SK-N-SH (cell line): Measurements from ENCODE around the gene HSPA12A. TPM values are rescaled to one million over a fixed set of nuclear protein-coding genes. Genes with fewer than 3 reads are reported as not detected.

Source experiments
- CTCF ChIA-PET: fragments of 300-600, 350-600 bp; formaldehyde crosslinking; extraction: SDS; loops from one replicate; lab custom pipeline; 2021; lab: Yijun Ruan, JAX
- POLR2A ChIA-PET: fragments of 350-600 bp; sonication (Branson Sonifier 250); formaldehyde crosslinking; extraction: SDS; loops from one replicate; lab custom pipeline; 2020; ENCODE audit warnings: antibody characterized with exemption, inconsistent platforms; lab: Yijun Ruan, JAX
- DNase-seq: peaks from one replicate; pipeline ENCODE4 v3.0.0; 2012
- H2AFZ ChIP-seq: fragments of 200-600 bp; sonication (generic); 2 replicates; pipeline ENCODE4 v1.8.1; 2016; ENCODE audit warnings: antibody characterized with exemption, mild to moderate bottlenecking, low read depth
- H3F3A ChIP-seq: fragments of 200-600 bp; sonication (generic); replicated peaks from 2 replicates; pipeline ENCODE3; 2016; ENCODE audit warnings: antibody characterized with exemption, mild to moderate bottlenecking; ENCODE audit not compliant: insufficient read depth
- H3K27ac ChIP-seq, 2 experiments: fragments of 200-500 bp in 1 of 2; fragments of 200-600 bp in 1 of 2; sonication (Bioruptor generic) in 1 of 2; sonication (generic), shearing (Covaris generic) in 1 of 2; 2 replicates each; pipeline versions ENCODE4 v1.5.1 to v1.6.1; 2014 to 2016; ENCODE audit warnings: low read depth in 2 of 2, inconsistent platforms in 1 of 2, low read length in 1 of 2, mild to moderate bottlenecking in 1 of 2, mixed read lengths in 1 of 2
- H3K27me3 ChIP-seq: fragments of 200-600 bp; sonication (generic), shearing (Covaris generic); 2 replicates; pipeline ENCODE4 v1.6.1; 2016; ENCODE audit warnings: mixed run types; ENCODE audit not compliant: insufficient read depth
- H3K36me3 ChIP-seq, 2 experiments: fragments of 200-500 bp in 1 of 2; fragments of 200-600 bp in 1 of 2; sonication (Bioruptor generic) in 1 of 2; sonication (generic) in 1 of 2; replicated peaks in 1 of 2; 2 replicates each; pipeline versions ENCODE3 to v1.5.1; 2014 to 2016; ENCODE audit warnings: low read length in 1 of 2, mild to moderate bottlenecking in 1 of 2; ENCODE audit not compliant: insufficient read depth in 2 of 2, control insufficient read depth in 1 of 2
- H3K4me1 ChIP-seq, 2 experiments: fragments of 200-500 bp in 1 of 2; fragments of 200-600 bp in 1 of 2; sonication (Bioruptor generic) in 1 of 2; sonication (generic), shearing (Covaris generic) in 1 of 2; 2 replicates each; pipeline versions ENCODE4 v1.5.1 to v1.6.1; 2014 to 2016; ENCODE audit warnings: low read depth in 1 of 2, low read length in 1 of 2, mixed run types in 1 of 2; ENCODE audit not compliant: insufficient read depth in 2 of 2, control insufficient read depth in 1 of 2
- H3K4me2 ChIP-seq: fragments of 200-600 bp; sonication (generic), shearing (Covaris generic); 2 replicates; pipeline ENCODE4 v1.6.1; 2017; ENCODE audit warnings: mixed run types
- H3K4me3 ChIP-seq, 2 experiments: fragments of 200-500 bp in 1 of 2; fragments of 200-600 bp in 1 of 2; sonication (Bioruptor generic) in 1 of 2; sonication (generic), shearing (Covaris generic) in 1 of 2; 2 replicates each; pipeline versions ENCODE4 v1.5.1 to v1.8.1; 2014 to 2016; ENCODE audit warnings: low read depth in 2 of 2, inconsistent platforms in 1 of 2, low read length in 1 of 2, mild to moderate bottlenecking in 1 of 2, mixed read lengths in 1 of 2, moderate library complexity in 1 of 2
- H3K79me2 ChIP-seq: fragments of 200-600 bp; sonication (generic); 2 replicates; pipeline ENCODE4 v1.8.1; 2017; ENCODE audit warnings: mild to moderate bottlenecking; ENCODE audit not compliant: insufficient read depth
- H3K9ac ChIP-seq: fragments of 200-600 bp; sonication (generic); 2 replicates; pipeline ENCODE4 v1.6.1; 2017; ENCODE audit warnings: mixed run types
- H3K9me2 ChIP-seq: fragments of 200-600 bp; sonication (generic); 2 replicates; pipeline ENCODE4 v1.6.1; 2017; ENCODE audit warnings: mixed run types
- H3K9me3 ChIP-seq: fragments of 200-600 bp; sonication (generic); 2 replicates; pipeline ENCODE4 v1.6.1; 2017; ENCODE audit warnings: mixed run types, mild to moderate bottlenecking, moderate library complexity
- H4K20me1 ChIP-seq: fragments of 200-600 bp; sonication (generic); 2 replicates; pipeline ENCODE4 v1.6.1; 2017; ENCODE audit warnings: mild to moderate bottlenecking, mixed run types; ENCODE audit not compliant: insufficient read depth
- CHD2 ChIP-seq: fragments of 150-350 bp; IDR thresholded peaks from 2 replicates; pipeline ENCODE4 v1.6.1; 2018; ENCODE audit warnings: low read length; ENCODE audit not compliant: partially characterized antibody
- CTCF ChIP-seq: fragments of 200-600 bp; sonication (generic); IDR thresholded peaks from 2 replicates; pipeline ENCODE4 v1.6.1; 2017; ENCODE audit warnings: antibody characterized with exemption, mild to moderate bottlenecking, moderate library complexity
- EP300 ChIP-seq, 2 experiments: IDR thresholded peaks; 2 replicates each; pipeline versions ENCODE4 v1.4.0 to v1.6.1; 2012; ENCODE audit warnings: borderline replicate concordance in 1 of 2, low read depth in 1 of 2, low read length in 1 of 2
- EZH2phosphoT487 ChIP-seq: fragments of 200-600 bp; sonication (generic); IDR thresholded peaks from 2 replicates; pipeline ENCODE4 v1.6.1; 2017; ENCODE audit warnings: low read depth, mixed run types, mild to moderate bottlenecking, antibody characterized with exemption, moderate library complexity, borderline replicate concordance
- FOSL2 ChIP-seq: IDR thresholded peaks from 2 replicates; pipeline ENCODE4 v1.4.0; 2012; ENCODE audit warnings: low read depth, mild to moderate bottlenecking, moderate library complexity, borderline replicate concordance
- FOXJ3 ChIP-seq: sonication (generic); formaldehyde crosslinking; IDR thresholded peaks from 2 replicates; pipeline ENCODE4 v1.5.1; 2020; ENCODE audit warnings: mild to moderate bottlenecking, missing genetic modification reagents
- GATA2 ChIP-seq: sonication (generic); formaldehyde crosslinking; IDR thresholded peaks from 2 replicates; pipeline ENCODE4 v1.5.0; 2020; ENCODE audit warnings: mild to moderate bottlenecking, missing genetic modification reagents
- NFIC ChIP-seq: IDR thresholded peaks from 2 replicates; pipeline ENCODE4 v1.4.0; 2012; ENCODE audit warnings: borderline replicate concordance
- NRF1 ChIP-seq: IDR thresholded peaks from 2 replicates; pipeline ENCODE4 v1.6.1; 2012; ENCODE audit warnings: low read depth, mild to moderate bottlenecking, low read length
- PBX3 ChIP-seq: IDR thresholded peaks from 2 replicates; pipeline ENCODE4; 2012
- RAD21 ChIP-seq: IDR thresholded peaks from 2 replicates; pipeline ENCODE4 v1.6.1; 2012; ENCODE audit warnings: mild to moderate bottlenecking, low read length
- RCOR1 ChIP-seq: fragments of 150-350 bp; IDR thresholded peaks from 2 replicates; pipeline ENCODE4 v1.6.1; 2017; ENCODE audit warnings: antibody characterized with exemption, low read length
- REST ChIP-seq: IDR thresholded peaks from 2 replicates; pipeline ENCODE4 v1.6.1; 2012; ENCODE audit warnings: mild to moderate bottlenecking, low read depth, low read length, moderate library complexity
- RFX5 ChIP-seq: IDR thresholded peaks from 2 replicates; pipeline ENCODE4 v1.6.1; 2012; ENCODE audit warnings: mild to moderate bottlenecking, improper control_type of control experiment, low read length
- RXRA ChIP-seq: IDR thresholded peaks from 2 replicates; pipeline ENCODE4 v1.4.0; 2012; ENCODE audit warnings: low read depth, mild to moderate bottlenecking, borderline replicate concordance
- SMC3 ChIP-seq: IDR thresholded peaks from 2 replicates; pipeline ENCODE4 v1.6.1; 2012; ENCODE audit warnings: low read depth, low read length, improper control_type of control experiment
- TEAD4 ChIP-seq: IDR thresholded peaks from 2 replicates; pipeline ENCODE4 v1.4.0; 2012; ENCODE audit warnings: mild to moderate bottlenecking, borderline replicate concordance; ENCODE audit not compliant: insufficient read depth
- USF2 ChIP-seq: fragments of 150-350 bp; IDR thresholded peaks from 2 replicates; pipeline ENCODE4 v1.6.1; 2017; ENCODE audit warnings: antibody characterized with exemption, low read length, low read depth, borderline replicate concordance
- WGBS: methylation state at CpG from one replicate; pipeline ENCODE4 v1.1.6; 2017; ENCODE audit warnings: low lambda C conversion rate; 5-methylcytosine and 5-hydroxymethylcytosine counted together
- polyA plus RNA-seq, 3 experiments: library from polyadenylated mRNA; depleted of rRNA; stranded (reverse); fragments of >200 nt; gene quantifications; 2 replicates each; pipeline ENCODE4 v1.2.3, GENCODE V29; 2012

Gene HSPA12A
- polyA plus RNA-seq, 1 of the 3 experiments (the other 2 are of a cell fraction) = 2.9 TPM

GRCh38 chr10:116730464-116731260 lies 11.7 kb downstream of the HSPA12A start:
- H2AFZ ChIP-seq = no peak overlapping the region
- no peak for TF ChIP-seq NRF1
- no peak for TF ChIP-seq EP300 (IDR thresholded peaks at IDR 0.05; ENCODE audit: borderline replicate concordance in 1 of 2, low read depth in 1 of 2, low read length in 1 of 2)
- TF ChIP-seq, all 33 proteins: peak for 0
- Histone ChIP-seq H3K9ac (no peak overlapping the region), H3F3A (no peaks in the 10 kb centered on the region), H3K27ac (no peak overlapping the region), H4K20me1 (no peaks in the 10 kb centered on the region), H3K4me3 (no peak overlapping the region), H3K4me1 (peaks cover 0 to 14% of the 10 kb centered on the region in 2 experiments; a peak in 1 of 4 replicates), H3K36me3 (no peaks in the 10 kb centered on the region), H3K4me2 (no peak overlapping the region), H3K27me3 (no peaks in the 10 kb centered on the region), H3K79me2 (no peaks in the 10 kb centered on the region), H3K9me3 (no peaks in the 10 kb centered on the region), H3K9me2 (no peaks in the 10 kb centered on the region)
- WGBS = 40% methylated on average over 3 of the region's 14 CpGs
- ChIA-PET POLR2A (interaction anchor here (1.2 kb wide), 1 partner anchor 12 kb away, joined by 3 read pairs; the partner anchor contains the start of gene HSPA12A), CTCF (interaction anchor here (0.7 to 1.2 kb wide), 2 partner anchors 31 to 66 kb away, joined by 3 read pairs; no protein-coding TSS in a partner anchor)
- DNase-seq = no peak

- no peak overlapping the region for H3K9ac ChIP-seq
- no peaks in the 10 kb centered on the region for H3K27me3 ChIP-seq
- DNase-seq = no peak
- H2AFZ ChIP-seq = no peak overlapping the region
- no peaks in the 10 kb centered on the region for H3K9me3 ChIP-seq
- ChIA-PET POLR2A (no interaction called here), CTCF (no interaction called here)
- no peak overlapping the region for H3K4me3 ChIP-seq
- H3F3A ChIP-seq = no peaks in the 10 kb centered on the region
- H3K9me2 ChIP-seq = no peaks in the 10 kb centered on the region
- TF ChIP-seq CTCF (no peak), RCOR1 (no peak), RFX5 (no peak), EZH2phosphoT487 (no peak), FOXJ3 (CRISPR knock-in tag) (no peak), SMC3 (no peak), FOSL2 (no peak), CHD2 (no peak), TEAD4 (no peak), RAD21 (no peak), NFIC (no peak), GATA2 (no peak), REST (no peak), RXRA (no peak), PBX3 (no peak), EP300 (IDR thresholded peaks at IDR 0.05; ENCODE audit: borderline replicate concordance in 1 of 2, low read depth in 1 of 2, low read length in 1 of 2) (no peak), USF2 (no peak)
- H4K20me1 ChIP-seq = no peaks in the 10 kb centered on the region
- H3K79me2 ChIP-seq = no peaks in the 10 kb centered on the region
- no peak overlapping the region for H3K27ac ChIP-seq
- H3K36me3 ChIP-seq = no peaks in the 10 kb centered on the region
- H3K4me1 ChIP-seq = peaks cover 0 to 25% of the 10 kb centered on the region in 2 experiments; a peak in 1 of 4 replicates
- WGBS = 74% methylated on average over 4 of the region's 7 CpGs
- no peak overlapping the region for H3K4me2 ChIP-seq
These were observed 13.1 kb downstream of the HSPA12A start for GRCh38 chr10:116729243-116729642.
